HK-2 (cell line): ENCODE results near the gene IGFALS.

Experiments
- DNase-seq: peaks from one replicate; pipeline ENCODE4 v3.0.0-alpha.2; 2018; ENCODE audit not compliant: unreplicated experiment

Gene IGFALS

DNA sequence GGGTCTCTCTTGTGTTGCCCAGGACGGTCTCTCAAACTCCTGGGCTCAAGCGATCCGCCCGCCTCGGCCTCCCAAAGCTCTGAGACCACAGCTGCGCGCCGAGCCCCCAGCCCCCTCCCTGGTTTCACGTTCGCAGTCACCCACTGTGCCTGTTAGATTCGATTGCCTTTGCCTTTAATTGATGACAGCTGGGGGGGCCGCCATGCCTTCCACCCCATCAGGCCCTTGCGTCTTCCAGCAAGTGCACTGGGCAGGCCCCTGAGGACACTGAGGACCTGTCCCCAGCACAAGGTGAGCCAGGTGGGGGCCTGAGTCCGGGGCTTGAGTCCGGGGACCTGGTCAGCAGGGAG, 3.3 kb downstream of the IGFALS start:
- DNase-seq, result no peak

DNA sequence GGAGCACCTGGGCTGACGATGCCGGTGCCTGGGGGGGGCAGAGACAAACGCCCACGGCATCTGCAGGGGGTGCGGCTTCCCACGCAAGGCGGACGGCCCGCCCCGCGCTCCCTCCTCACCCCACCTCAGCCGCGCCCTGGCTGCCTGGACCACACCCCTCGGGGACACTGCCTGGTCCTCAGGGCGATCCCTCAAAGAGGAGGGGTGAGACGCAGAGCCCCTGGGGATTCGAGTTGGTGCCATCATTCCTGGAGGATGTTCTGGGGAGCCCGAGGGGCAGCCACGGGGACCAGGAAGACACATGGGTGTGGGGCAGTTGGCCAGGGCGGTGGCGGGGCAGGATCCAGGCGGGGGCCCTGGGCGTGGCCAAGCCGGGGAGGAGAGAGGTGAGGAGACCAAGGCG, 3.9 kb downstream of the IGFALS start:
- no peak for DNase-seq

DNA sequence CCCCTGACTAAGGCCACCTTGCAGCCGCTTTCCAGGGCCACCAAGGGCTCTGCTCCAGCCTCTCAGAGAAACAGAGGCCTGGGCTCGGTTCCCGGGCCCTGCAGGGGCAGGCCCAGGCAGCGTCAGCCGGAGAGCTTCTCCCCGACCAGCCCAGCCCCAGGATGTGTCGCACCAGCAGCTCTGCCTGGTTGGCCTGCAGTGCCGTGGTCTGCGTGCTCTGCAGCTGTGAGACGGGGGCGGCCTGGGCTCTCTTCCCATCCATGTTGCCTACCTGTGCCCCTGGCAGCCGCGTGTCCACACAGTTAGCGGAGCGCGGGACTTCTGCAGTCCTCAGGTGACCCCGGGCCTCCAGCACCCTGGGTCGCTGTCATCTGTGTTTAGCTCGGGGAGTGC, 4.8 kb downstream of the IGFALS start:
- DNase-seq, result no peak

DNA sequence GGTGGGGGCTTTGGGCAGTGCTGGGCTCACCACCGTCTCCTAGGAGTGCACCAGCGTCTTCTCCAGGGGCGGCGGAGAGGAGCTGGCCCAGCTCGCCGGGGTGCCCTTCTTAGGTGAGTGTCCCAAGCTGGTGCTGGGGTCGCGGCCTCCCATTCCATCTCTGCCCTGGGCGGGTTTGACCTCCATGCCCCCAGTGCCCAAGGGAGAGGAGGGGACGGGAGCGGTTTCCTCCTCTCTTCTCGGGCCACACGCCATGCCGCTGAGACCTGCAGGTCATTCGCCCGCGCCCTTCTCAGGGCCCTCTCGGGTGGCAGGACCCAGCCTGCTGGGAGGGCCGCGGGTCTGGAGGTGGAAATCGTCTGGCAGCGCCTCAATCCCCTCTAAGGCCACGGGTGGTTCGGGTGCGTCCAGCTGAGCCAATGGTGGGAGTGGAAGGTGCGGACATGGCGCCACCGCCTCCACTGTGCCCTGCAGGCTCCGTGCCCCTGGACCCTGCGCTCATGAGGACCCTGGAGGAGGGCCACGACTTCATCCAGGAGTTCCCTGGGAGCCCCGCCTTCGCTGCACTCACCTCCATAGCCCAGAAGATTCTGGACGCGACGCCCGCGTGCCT, 5.3 kb downstream of the IGFALS start:
- DNase-seq, result no peak

GRCh38 chr16:1787322-1788094, 6.0 kb downstream of the IGFALS start:
- no peak for DNase-seq

GRCh38 chr16:1787056-1787321, 6.5 kb downstream of the IGFALS start:
- DNase-seq, result no peak

GRCh38 chr16:1786242-1787055, 7.1 kb downstream of the IGFALS start:
- DNase-seq, result no peak

DNA sequence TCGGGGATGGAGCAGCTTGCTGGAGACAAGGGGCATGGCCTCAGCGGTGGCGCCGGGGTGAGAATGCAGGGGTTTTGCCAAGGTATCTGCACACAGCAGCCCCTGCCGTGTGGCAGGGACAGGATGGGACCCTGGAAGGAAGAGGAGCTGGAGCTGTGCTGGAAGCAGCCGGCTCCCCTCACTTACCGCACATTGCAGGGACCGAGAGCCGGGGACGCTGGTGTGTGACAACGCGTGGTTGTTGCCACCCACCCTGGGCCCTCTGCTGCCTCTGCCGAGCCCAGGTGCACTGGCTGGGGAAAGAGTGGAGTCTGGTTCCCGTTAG, 7.7 kb downstream of the IGFALS start:
- DNase-seq, result no peak

- no peak for DNase-seq
These were observed 8.3 kb downstream of the IGFALS start for GRCh38 chr16:1784977-1785845.

GRCh38 chr16:1782408-1783264, 10.9 kb downstream of the IGFALS start, which contains the start of the genes NUBP2 and SPSB3:
NUBP2 (plus strand) TSS chr16:1782960; CDS start chr16:1783021, 61 bp downstream.
SPSB3 (minus strand) TSS chr16:1782571; CDS start chr16:1781483, 1,088 bp downstream.
- peak; percentile 98 for DNase-seq

- DNase-seq, result peak; percentile 49
These were observed 11.6 kb downstream of the IGFALS start for GRCh38 chr16:1781758-1782407.

GRCh38 chr16:1781254-1781653, 12.3 kb downstream of the IGFALS start:
- no peak for DNase-seq

- DNase-seq, result no peak
These were observed 12.8 kb downstream of the IGFALS start for GRCh38 chr16:1780677-1781072.

- no peak for DNase-seq
These were observed 13.5 kb downstream of the IGFALS start for GRCh38 chr16:1779741-1780676.

- no peak for DNase-seq
These were observed 14.2 kb downstream of the IGFALS start for GRCh38 chr16:1779234-1779701.

DNA sequence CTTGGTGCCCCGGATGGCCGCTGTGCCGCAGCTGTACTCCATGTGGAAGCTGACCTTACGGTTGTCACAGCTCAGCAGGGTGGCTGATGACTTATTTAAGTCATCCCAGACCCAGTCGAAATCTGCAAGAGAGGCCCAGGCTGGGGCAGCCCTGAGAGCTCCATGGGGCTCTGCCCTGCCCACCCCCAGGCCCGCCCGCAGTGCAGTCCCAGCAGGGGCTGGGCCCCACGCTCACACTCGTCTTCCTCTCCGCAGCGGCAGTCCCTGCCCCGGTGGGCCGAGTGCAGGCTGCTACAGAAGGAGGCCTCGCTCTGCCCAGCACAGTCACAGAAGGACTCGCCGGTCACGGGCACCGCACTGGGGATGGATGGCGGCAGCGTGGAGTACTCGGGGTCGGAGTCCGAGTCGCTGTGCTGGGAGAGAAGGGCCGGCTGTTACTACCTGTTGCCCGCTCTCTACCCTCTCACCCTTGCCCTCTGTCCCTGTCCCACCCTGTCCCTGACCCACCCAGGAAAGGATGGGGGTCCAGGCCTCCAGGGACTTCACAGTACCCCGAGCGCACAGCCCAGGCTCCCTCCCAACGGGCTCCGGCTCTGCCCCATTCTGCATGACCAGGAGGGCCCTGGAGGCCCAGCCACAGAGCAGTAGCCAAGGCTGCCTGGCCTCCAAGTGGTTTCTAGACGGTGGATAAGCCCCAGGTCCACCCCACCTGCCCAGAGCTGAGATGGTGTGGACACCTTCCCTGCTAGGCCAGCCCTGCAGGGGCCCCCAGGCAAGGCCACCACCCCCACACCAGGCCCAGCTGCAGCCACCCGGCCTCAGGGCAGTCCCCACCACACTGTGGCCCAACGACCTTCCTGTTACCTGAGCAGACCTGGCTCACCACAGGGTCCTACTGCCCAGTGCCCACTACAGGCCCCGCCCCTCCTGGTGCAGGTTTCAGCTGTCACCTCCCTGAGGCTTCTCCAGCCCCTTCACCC, 15.0 kb downstream of the IGFALS start:
- DNase-seq, result no peak

- DNase-seq, result no peak
These were observed 15.9 kb downstream of the IGFALS start for GRCh38 chr16:1777375-1778199.
